Lower leg skin (tissue), 3 donors: ENCODE data around the gene KSR2.

Experiments used
- CTCF ChIP-seq, 3 donors: fragments of 450-650 bp; IDR thresholded peaks; one replicate each; pipeline ENCODE4 v1.5.1; 2016; ENCODE audit warnings: antibody characterized with exemption in 3 of 3, mild to moderate bottlenecking in 3 of 3, moderate library complexity in 2 of 3
- POLR2A ChIP-seq, 2 donors: fragments of 450-650 bp; IDR thresholded peaks; one replicate each; pipeline ENCODE4 v1.6.1; 2016 to 2017; ENCODE audit warnings: antibody characterized with exemption in 2 of 2, mild to moderate bottlenecking in 1 of 2, moderate library complexity in 1 of 2

GRCh38 chr12:117502633-117503032, 466.2 kb downstream of the KSR2 start:
- TF ChIP-seq CTCF (IDR thresholded peaks at IDR 0.05) (no peak), POLR2A (IDR thresholded peaks at IDR 0.05) (no peak)
